GM19324 (cell line): Measurements from ENCODE around the gene MVP.

Source experiments
- ATAC-seq: cut with Tn5 transposase; IDR thresholded peaks from one replicate; pipeline ENCODE4 v1.9.1; 2021; ENCODE audit warnings: mild to moderate bottlenecking, moderate library complexity; ENCODE audit not compliant: unreplicated experiment, low FRiP score

The MVP gene

GRCh38 chr16:29804020-29804419 lies 16.2 kb upstream of the MVP start:
- no peak for ATAC-seq

DNA sequence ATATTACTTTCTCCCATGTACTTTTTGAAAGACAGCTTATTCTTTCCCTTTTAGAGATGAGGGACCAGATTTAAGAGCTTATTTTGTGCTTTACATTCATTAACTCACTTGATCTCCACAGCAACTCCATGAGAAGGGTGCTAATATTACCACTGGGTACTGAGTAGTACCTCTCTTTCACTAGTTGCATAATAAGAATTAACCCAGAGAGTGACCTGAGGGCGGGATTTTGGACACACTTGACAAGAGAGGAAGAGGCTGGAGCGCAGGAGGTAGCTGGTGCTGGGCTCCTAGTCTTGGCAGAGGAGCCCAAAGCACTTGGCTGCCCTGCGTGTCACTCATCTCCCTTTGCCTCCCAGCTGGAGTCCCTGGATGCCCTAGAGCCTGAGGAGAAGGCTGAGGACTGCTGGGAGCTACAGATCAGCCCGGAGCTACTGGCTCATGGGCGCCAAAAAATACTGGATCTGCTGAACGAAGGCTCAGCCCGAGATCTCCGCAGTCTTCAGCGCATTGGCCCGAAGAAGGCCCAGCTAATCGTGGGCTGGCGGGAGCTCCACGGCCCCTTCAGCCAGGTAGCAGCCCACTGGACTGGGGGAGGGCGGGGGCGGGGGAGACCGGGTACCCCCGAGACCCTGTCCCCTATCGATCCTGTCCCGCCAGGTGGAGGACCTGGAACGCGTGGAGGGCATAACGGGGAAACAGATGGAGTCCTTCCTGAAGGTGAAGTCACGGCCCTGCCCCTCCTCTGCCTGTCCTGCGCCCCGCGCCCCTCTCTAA lies 15.6 kb upstream of the MVP start:
- no peak for ATAC-seq

GRCh38 chr16:29805232-29806098 lies 14.8 kb upstream of the MVP start:
- ATAC-seq = peak; percentile 66

DNA sequence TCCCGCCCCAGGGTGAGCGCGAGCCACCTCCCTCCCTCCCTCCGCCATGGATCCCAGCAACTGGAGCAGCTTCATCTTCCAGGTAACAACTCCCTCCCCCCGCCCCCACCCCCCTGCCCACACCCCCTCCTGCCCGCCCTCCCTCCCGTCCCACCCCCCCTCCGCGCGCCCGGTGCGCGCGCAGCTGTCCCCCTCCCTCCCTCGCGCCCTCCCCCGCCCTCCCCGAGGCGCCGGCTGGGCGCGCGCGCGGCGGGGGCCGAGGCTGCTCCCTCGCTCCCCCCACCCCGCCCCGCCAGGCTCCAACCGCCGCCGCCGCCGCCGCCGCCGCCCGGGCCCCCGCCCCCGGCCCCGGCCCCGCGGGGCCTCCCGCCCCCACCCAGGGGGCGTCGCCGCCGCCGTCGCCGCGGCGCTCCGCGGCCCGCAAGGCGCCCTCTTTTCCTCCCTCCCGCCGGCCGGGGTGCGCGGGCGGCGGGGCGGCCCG lies 14.1 kb upstream of the MVP start, which contains the start of gene MAZ:
Gene MAZ, plus strand, starts transcription at position 431 of the 481 bp plus-strand sequence. CDS start 173 bp downstream, outside the sequence.
- peak; percentile 12 for ATAC-seq

GRCh38 chr16:29806641-29807425 lies 13.4 kb upstream of the MVP start:
- ATAC-seq = peak; percentile 3

- peak; percentile 9 for ATAC-seq
Observed at GRCh38 chr16:29807426-29808218, 12.6 kb upstream of the MVP start.

- ATAC-seq = no peak
Observed at GRCh38 chr16:29808219-29808900, 11.9 kb upstream of the MVP start.

- no peak for ATAC-seq
Observed at GRCh38 chr16:29809031-29809747, 11.1 kb upstream of the MVP start.

DNA sequence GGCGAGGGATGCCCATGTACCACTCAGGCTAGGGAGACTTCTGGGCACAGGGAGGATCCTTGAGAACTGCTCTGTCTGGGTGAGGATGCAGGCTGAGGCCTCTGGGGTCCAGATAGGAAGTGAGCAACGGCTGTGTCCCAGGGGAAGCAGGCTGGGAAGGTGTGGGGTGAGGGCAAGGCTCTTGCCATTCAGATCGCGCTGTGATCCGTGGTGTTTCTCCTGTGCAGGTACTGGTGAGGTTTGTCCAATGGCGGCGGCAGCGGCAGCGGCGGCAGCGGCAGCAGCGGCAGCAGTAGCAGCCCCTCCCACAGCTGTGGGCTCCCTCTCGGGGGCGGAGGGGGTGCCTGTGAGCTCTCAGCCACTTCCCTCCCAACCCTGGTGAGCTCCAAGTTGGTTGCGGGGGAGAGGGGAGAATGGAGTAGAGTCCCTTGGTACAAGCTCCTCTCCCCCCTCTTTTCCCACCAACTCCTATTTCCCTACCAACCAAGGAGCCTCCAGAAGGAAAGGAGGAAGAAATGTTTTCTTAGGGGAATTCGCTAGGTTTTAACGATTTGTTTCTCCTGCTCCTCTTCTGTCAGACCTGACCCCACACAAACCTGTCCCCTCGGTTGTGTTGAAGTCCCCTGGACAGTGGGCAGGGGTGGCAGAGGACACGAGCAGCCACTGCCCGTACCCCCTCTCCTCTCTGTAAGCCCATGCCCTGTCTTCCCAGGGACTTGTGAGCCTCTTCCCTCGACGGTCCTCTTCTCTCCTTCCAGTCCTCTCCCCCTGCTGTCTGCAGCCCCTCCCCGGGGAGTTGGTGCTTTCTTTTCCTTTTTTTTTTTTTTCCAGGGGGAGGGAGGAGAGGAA lies 10.2 kb upstream of the MVP start:
- no peak for ATAC-seq

GRCh38 chr16:29810699-29811169 lies 9.5 kb upstream of the MVP start:
- no peak for ATAC-seq

DNA sequence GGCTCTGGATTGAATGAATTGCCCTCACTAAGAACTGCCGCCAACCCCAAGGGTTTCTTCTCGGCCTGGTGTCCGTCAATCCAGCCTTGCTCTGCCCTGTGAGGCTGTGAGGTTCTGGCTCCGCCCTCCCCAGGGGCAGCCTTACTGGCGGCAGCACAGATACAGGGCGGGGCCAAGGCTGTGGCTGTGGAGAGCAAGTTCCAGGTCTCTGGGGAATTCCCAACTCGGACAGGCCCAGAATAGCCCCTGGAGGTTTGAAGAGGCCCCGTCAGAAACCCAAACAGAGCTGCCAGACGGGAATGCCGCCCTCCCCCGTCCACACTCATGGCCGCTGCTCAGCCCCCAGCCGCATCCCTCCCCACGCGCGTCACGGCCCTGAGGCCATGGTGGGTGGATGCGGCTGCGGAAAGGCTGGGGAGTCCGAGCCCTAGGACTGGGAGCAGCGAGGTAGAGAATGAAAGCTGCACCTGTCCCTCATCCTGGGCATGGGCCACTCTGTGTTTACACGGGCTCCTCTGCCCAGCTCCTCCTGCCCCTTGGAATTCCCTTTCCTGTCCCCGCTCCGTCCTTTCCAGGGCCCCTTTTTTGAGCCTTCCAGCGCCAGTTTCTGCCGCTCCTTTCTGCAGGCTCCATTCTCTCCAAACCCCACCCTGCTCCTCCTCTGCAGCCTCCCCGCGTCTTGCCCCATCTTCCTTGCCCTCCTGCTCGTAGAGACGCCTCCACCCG lies 8.9 kb upstream of the MVP start:
- ATAC-seq = no peak

DNA sequence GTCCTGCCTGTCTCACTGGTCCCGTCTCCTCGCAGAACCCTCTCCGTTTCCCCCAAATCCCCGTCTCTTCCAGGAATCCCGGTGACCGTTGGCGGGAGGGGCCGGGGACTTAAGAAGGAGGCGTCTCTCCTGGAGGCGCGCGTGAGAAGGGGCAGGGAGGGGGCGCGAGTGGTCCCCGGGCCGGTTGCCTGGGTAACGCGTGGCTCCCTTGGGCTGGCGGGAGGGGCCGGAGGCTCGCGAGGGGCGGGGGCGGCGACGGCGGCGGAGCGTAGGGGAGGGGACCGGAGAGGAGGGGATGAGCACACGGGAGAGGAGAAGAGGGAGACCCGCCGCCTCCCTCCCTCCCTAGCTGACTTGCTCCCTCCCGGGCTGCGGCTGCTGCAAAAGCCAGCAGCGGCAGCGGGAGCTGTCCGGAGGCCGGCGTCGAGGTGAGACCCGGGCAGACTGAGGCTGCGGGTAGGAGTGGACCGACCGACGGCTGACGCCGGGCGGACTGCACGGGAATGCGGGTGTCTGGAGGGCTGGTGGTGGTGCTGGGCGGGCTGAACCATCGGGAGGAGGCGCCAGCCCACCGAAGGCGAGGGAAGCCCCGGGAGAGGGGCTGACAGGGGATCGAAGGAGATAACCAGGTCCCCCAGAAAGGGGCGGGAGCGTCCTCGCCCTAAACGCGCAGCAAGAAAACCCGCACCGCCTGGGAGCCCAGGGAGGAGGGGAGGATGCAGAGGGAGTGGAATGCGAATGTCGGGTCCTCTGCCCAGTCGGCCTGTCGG lies 8.2 kb upstream of the MVP start, which contains the start of gene PRRT2:
Gene PRRT2, plus strand, starts transcription at position 298 of the 770 bp plus-strand sequence. CDS start 862 bp downstream, outside the sequence.
- ATAC-seq = no peak

GRCh38 chr16:29812754-29813643 lies 7.3 kb upstream of the MVP start:
- no peak for ATAC-seq

DNA sequence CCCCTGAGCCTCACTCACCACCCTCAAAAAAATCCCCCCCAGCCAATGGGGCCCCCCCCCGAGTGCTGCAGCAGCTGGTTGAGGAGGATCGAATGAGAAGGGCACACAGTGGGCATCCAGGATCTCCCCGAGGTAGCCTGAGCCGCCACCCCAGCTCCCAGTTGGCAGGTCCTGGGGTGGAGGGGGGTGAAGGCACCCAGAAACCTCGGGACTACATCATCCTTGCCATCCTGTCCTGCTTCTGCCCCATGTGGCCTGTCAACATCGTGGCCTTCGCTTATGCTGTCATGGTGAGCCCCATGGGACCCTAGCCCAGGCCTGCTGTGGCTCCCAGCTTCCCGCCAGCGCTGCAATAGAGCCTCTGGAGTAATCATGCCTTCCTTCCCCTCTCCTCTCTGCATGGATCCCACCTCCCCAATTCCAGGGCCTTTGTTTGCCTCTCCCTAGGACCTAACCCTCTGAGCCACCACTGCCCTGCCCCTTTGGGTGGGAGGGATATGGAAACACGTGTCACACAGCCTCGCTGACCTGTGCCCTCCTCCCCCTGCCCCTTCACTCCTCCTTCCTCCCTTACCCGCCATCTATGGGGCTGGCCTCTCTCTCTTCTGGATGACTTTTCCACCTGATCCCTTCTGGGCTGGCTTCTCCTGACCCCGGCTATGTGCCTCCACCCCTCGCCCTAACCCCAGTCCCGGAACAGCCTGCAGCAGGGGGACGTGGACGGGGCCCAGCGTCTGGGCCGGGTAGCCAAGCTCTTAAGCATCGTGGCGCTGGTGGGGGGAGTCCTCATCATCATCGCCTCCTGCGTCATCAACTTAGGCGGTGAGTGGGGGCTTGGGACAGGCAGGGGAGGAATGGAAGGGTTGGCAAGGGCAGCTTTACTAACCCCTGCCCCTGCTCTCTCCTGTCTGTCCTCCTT lies 6.4 kb upstream of the MVP start:
- ATAC-seq = no peak
